Stimulated activated CD4-positive, alpha-beta T cell treated with anti-CD3 and anti-CD28 coated beads, Interleukin-12 subunit alpha, Interleukin-12 subunit beta, amount 100 ng/mL, for 24 hours (primary cell): ENCODE data around the gene FHL1.

ENCODE experiments used
- DNase-seq, 2 experiments: peaks; one replicate each; pipeline ENCODE4 v3.0.0-alpha.2; 2020; ENCODE audit warnings: low read depth in 2 of 2

Gene FHL1

GRCh38 chrX:136185401-136186022 is 38.2 kb downstream of the FHL1 start:
- no peak for DNase-seq

- DNase-seq: no peak
Measured at GRCh38 chrX:136186023-136186413, 38.7 kb downstream of the FHL1 start.

GRCh38 chrX:136189222-136189621 is 41.9 kb downstream of the FHL1 start:
- no peak for DNase-seq

GRCh38 chrX:136190038-136190713 is 42.8 kb downstream of the FHL1 start:
- DNase-seq: no peak

- no peak for DNase-seq
Measured at GRCh38 chrX:136191171-136191570, 43.8 kb downstream of the FHL1 start.

- no peak for DNase-seq
Measured at GRCh38 chrX:136192135-136192534, 44.8 kb downstream of the FHL1 start.

GRCh38 chrX:136192839-136193414 is 45.6 kb downstream of the FHL1 start:
- DNase-seq: no peak

GRCh38 chrX:136193771-136194170 is 46.4 kb downstream of the FHL1 start:
- DNase-seq: no peak

GRCh38 chrX:136194536-136194935 is 47.2 kb downstream of the FHL1 start:
- no peak for DNase-seq

GRCh38 chrX:136195247-136195646 is 47.9 kb downstream of the FHL1 start:
- DNase-seq: no peak

GRCh38 chrX:136196691-136197155 is 49.4 kb downstream of the FHL1 start:
- no peak for DNase-seq

GRCh38 chrX:136198010-136198409 is 50.7 kb downstream of the FHL1 start:
- no peak for DNase-seq

GRCh38 chrX:136198678-136199243 is 51.4 kb downstream of the FHL1 start:
- DNase-seq: no peak

- DNase-seq: no peak
Measured at GRCh38 chrX:136199365-136199764, 52.0 kb downstream of the FHL1 start.

GRCh38 chrX:136200466-136200865 is 53.1 kb downstream of the FHL1 start:
- DNase-seq: no peak

GRCh38 chrX:136201601-136202000 is 54.3 kb downstream of the FHL1 start:
- no peak for DNase-seq

- no peak for DNase-seq
Measured at GRCh38 chrX:136202889-136203288, 55.6 kb downstream of the FHL1 start.

- DNase-seq: no peak
Measured at GRCh38 chrX:136203438-136203837, 56.1 kb downstream of the FHL1 start.

GRCh38 chrX:136203951-136204350 is 56.6 kb downstream of the FHL1 start:
- no peak for DNase-seq

GRCh38 chrX:136204571-136204970 is 57.2 kb downstream of the FHL1 start:
- DNase-seq: no peak

- no peak for DNase-seq
Measured at GRCh38 chrX:136205882-136206380, 58.6 kb downstream of the FHL1 start.

GRCh38 chrX:136206916-136207315 is 59.6 kb downstream of the FHL1 start:
- no peak for DNase-seq

- no peak for DNase-seq
Measured at GRCh38 chrX:136207546-136207945, 60.2 kb downstream of the FHL1 start.
